HG03097 (cell line): ENCODE results near the gene CCT6A.
"Not testable (repeated sequence)": the region's sequence is repeated elsewhere in the genome, so short reads cannot be mapped to it uniquely, and the experiment has no call there.

Experiments
- ATAC-seq: cut with Tn5 transposase; IDR thresholded peaks from one replicate; pipeline ENCODE4 v1.9.1; 2021; ENCODE audit not compliant: unreplicated experiment, low FRiP score

The CCT6A gene

GRCh38 chr7:56051339-56052191 is at the start of gene CCT6A, which contains the start of gene PSPH:
TSS of gene CCT6A (plus strand) at chr7:56051765. CDS start at chr7:56051849, 84 bp downstream.
TSS of gene PSPH (minus strand) at chr7:56051444. CDS start at chr7:56021212, 30,232 bp downstream.
- peak; percentile 96 for ATAC-seq

- ATAC-seq = no peak
These were observed 47.8 kb upstream of the CCT6A start for GRCh38 chr7:56003749-56004148.

- ATAC-seq = no peak
These were observed 44.4 kb upstream of the CCT6A start for GRCh38 chr7:56007167-56007652.

GRCh38 chr7:56007891-56008290 is 43.7 kb upstream of the CCT6A start:
- ATAC-seq = no peak

- no peak for ATAC-seq
These were observed 41.9 kb upstream of the CCT6A start for GRCh38 chr7:56009695-56010094.

GRCh38 chr7:56017015-56017414 is 34.5 kb upstream of the CCT6A start:
- not testable (repeated sequence) for ATAC-seq

GRCh38 chr7:56019501-56019900 is 32.1 kb upstream of the CCT6A start:
- ATAC-seq = no peak

GRCh38 chr7:56023500-56023899 is 28.1 kb upstream of the CCT6A start:
- ATAC-seq = no peak

- no peak for ATAC-seq
These were observed 25.0 kb upstream of the CCT6A start for GRCh38 chr7:56026538-56026937.

GRCh38 chr7:56028942-56029630 is 22.5 kb upstream of the CCT6A start:
- ATAC-seq = no peak

GRCh38 chr7:56030340-56030739 is 21.2 kb upstream of the CCT6A start:
- ATAC-seq = no peak

- ATAC-seq = not testable (repeated sequence)
These were observed 20.0 kb upstream of the CCT6A start for GRCh38 chr7:56031556-56031955.

GRCh38 chr7:56032578-56032977 is 19.0 kb upstream of the CCT6A start:
- ATAC-seq = not testable (repeated sequence)

- peak; percentile 97 for ATAC-seq
These were observed 17.7 kb upstream of the CCT6A start for GRCh38 chr7:56033671-56034432.

- ATAC-seq = no peak
These were observed 10.8 kb upstream of the CCT6A start for GRCh38 chr7:56040730-56041129.

GRCh38 chr7:56045758-56046157 is 5.8 kb upstream of the CCT6A start:
- ATAC-seq = not testable (repeated sequence)

- ATAC-seq = no peak
These were observed 4.7 kb upstream of the CCT6A start for GRCh38 chr7:56046721-56047445.

- not testable (repeated sequence) for ATAC-seq
These were observed 4.0 kb upstream of the CCT6A start for GRCh38 chr7:56047446-56048116.

- ATAC-seq = no peak
These were observed 3.3 kb upstream of the CCT6A start for GRCh38 chr7:56048245-56048644.

GRCh38 chr7:56048763-56049162 is 2.8 kb upstream of the CCT6A start:
- not testable (repeated sequence) for ATAC-seq
